Purkinje cell (primary cell): Measurements from ENCODE around the gene ABCC1. TPM values are rescaled to one million over a fixed set of nuclear protein-coding genes. Genes with fewer than 3 reads are reported as not detected.

Source experiments
- polyA plus RNA-seq: library from polyadenylated mRNA; unstranded; fragments of >200 nt; fragmentation: Nextera tagmentation; gene quantifications from 2 replicates; pipeline ENCODE4 v1.2.1, GENCODE V29; 2014

Gene ABCC1
- polyA plus RNA-seq: 1.4 and 2.5 TPM in 2 replicates

GRCh38 chr16:15949210-15950160 is at the start of gene ABCC1:
TSS of gene ABCC1 (plus strand) at chr16:15949616. CDS start at chr16:15949752, 136 bp downstream.

Other genes starting within 250 kb of the ABCC1 start
- gene MYH11, start 92.6 kb upstream of the ABCC1 start, polyA plus RNA-seq: not detected in 2 replicates
- 30.2 and 63.6 TPM in 2 replicates for gene CEP20, start 61.0 kb upstream of the ABCC1 start, polyA plus RNA-seq